Measurements from ENCODE around the gene HRG.
"Not testable (repeated sequence)": the region's sequence is repeated elsewhere in the genome, so short reads cannot be mapped to it uniquely, and the experiment has no call there.

The HRG gene

GRCh38 chr3:186671051-186671450 lies 5.2 kb downstream of the HRG start:
- DNase-seq (ENCODE audit: low read depth) = no peak
- no peak for TF ChIP-seq CTCF (IDR thresholded peaks at IDR 0.05; ENCODE audit: control insufficient read depth, extremely low read depth, insufficient read depth)
- H3K4me3 ChIP-seq (ENCODE audit: low read depth, low read length) = no peak overlapping the region

- DNase-seq (ENCODE audit: low read depth) = no peak
- no peak overlapping the region for H3K4me3 ChIP-seq (ENCODE audit: low read depth, low read length)
- no peak for TF ChIP-seq CTCF (IDR thresholded peaks at IDR 0.05; ENCODE audit: control insufficient read depth, extremely low read depth, insufficient read depth)
These were observed 12.8 kb downstream of the HRG start for GRCh38 chr3:186678604-186679003.

GRCh38 chr3:186679151-186679550 lies 13.3 kb downstream of the HRG start:
- TF ChIP-seq CTCF (IDR thresholded peaks at IDR 0.05; ENCODE audit: control insufficient read depth, extremely low read depth, insufficient read depth) = no peak
- H3K4me3 ChIP-seq (ENCODE audit: low read depth, low read length) = no peak overlapping the region
- DNase-seq (ENCODE audit: low read depth) = no peak

- TF ChIP-seq CTCF (IDR thresholded peaks at IDR 0.05; ENCODE audit: control insufficient read depth, extremely low read depth, insufficient read depth) = no peak
- H3K4me3 ChIP-seq (ENCODE audit: low read depth, low read length) = no peak overlapping the region
These were observed 15.1 kb downstream of the HRG start for GRCh38 chr3:186680869-186681268.

GRCh38 chr3:186682812-186683211 lies 17.0 kb downstream of the HRG start:
- no peak for DNase-seq (ENCODE audit: low read depth)
- H3K4me3 ChIP-seq (ENCODE audit: low read depth, low read length) = no peak overlapping the region
- TF ChIP-seq CTCF (IDR thresholded peaks at IDR 0.05; ENCODE audit: control insufficient read depth, extremely low read depth, insufficient read depth) = no peak

More at GRCh38 chr3:186680869-186681268, 15.1 kb downstream of the HRG start:
- no peak for DNase-seq (ENCODE audit: low read depth)

- TF ChIP-seq CTCF (IDR thresholded peaks at IDR 0.05; ENCODE audit: control insufficient read depth, extremely low read depth, insufficient read depth) = no peak
- no peak overlapping the region for H3K4me3 ChIP-seq (ENCODE audit: low read depth, low read length)
- DNase-seq (ENCODE audit: low read depth) = no peak
These were observed 18.2 kb downstream of the HRG start for GRCh38 chr3:186683979-186684378.

- DNase-seq (ENCODE audit: low read depth); H3K4me3 ChIP-seq (ENCODE audit: low read depth, low read length): not testable (repeated sequence)
These were observed 20.7 kb downstream of the HRG start for GRCh38 chr3:186686475-186686874.

Measured in LNCaP clone FGC (cell line).